Glutamatergic neuron (in vitro differentiated cells): ENCODE results near the gene CYP2A13. TPM values are rescaled to one million over a fixed set of nuclear protein-coding genes. Genes with fewer than 3 reads are reported as not detected.
"Not testable (repeated sequence)": the region's sequence is repeated elsewhere in the genome, so short reads cannot be mapped to it uniquely, and the experiment has no call there.

Source experiments
- DNase-seq: peaks from one replicate; pipeline ENCODE4 v3.0.0; 2022
- H3K27ac Mint-ChIP-seq: one replicate; pipeline ENCODE4 v1.8.0; 2020; ENCODE audit warnings: mild to moderate bottlenecking, mixed read lengths, inconsistent platforms; ENCODE audit not compliant: unreplicated experiment
- H3K27me3 Mint-ChIP-seq: one replicate; pipeline ENCODE4 v1.8.0; 2020; ENCODE audit warnings: mild to moderate bottlenecking, moderate library complexity, mixed read lengths, inconsistent platforms; ENCODE audit not compliant: unreplicated experiment
- H3K36me3 Mint-ChIP-seq: one replicate; pipeline ENCODE4 v1.8.0; 2020; ENCODE audit warnings: mild to moderate bottlenecking, mixed read lengths, inconsistent platforms; ENCODE audit not compliant: unreplicated experiment
- H3K4me1 Mint-ChIP-seq: one replicate; pipeline ENCODE4 v1.8.0; 2020; ENCODE audit warnings: mild to moderate bottlenecking, low read depth, mixed read lengths, inconsistent platforms; ENCODE audit not compliant: unreplicated experiment
- H3K4me3 Mint-ChIP-seq: one replicate; pipeline ENCODE4 v1.8.0; 2020; ENCODE audit warnings: mild to moderate bottlenecking, mixed read lengths, inconsistent platforms; ENCODE audit not compliant: unreplicated experiment
- H3K9me3 Mint-ChIP-seq: one replicate; pipeline ENCODE4 v1.8.0; 2020; ENCODE audit warnings: mild to moderate bottlenecking, moderate library complexity, mixed read lengths, inconsistent platforms; ENCODE audit not compliant: unreplicated experiment
- CTCF ChIP-seq: fragments of 200-600 bp; sonication (generic); IDR thresholded peaks from one replicate; pipeline ENCODE4 v1.5.0; 2021; ENCODE audit not compliant: partially characterized antibody, unreplicated experiment
- total RNA-seq: library from RNA; stranded (reverse); fragmentation: NEBNext Ultra II Directional; extraction: Animal tissue kit (Norgen Biotek cat#: 25700); gene quantifications from one replicate; pipeline ENCODE4 v1.2.1, GENCODE V29; 2021; ENCODE audit not compliant: unreplicated experiment

The CYP2A13 gene
- total RNA-seq, 1 donor from 2014 or later: not detected

DNA sequence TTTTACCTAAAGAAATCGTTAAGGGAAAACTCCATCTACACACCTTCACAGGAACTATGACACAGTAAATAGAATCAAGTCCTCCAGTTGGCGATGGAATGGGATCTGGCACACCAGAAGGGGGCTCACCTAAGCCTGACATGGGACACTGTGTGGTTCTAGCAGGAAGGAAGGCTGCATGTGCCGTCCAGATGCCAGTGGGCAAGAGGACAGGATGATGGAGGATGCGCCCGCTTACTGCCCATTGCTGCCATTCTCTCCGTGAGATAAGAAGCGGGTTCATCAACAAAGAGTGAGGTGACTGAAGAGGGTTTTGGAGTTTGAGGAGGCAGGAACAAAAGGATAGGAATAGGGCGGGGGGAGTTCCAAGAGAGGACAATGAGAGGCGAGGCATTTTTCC, 23.0 kb downstream of the CYP2A13 start:
- TF ChIP-seq CTCF: no peak
- no peak overlapping the region for H3K27ac Mint-ChIP-seq
- H3K27me3 Mint-ChIP-seq: peaks cover 9% of the 10 kb centered on the region
- H3K36me3 Mint-ChIP-seq: peaks cover 15% of the 10 kb centered on the region
- no peak overlapping the region for H3K4me3 Mint-ChIP-seq
- H3K4me1 Mint-ChIP-seq: no peaks in the 10 kb centered on the region
- DNase-seq: no peak
- peaks cover 4% of the 10 kb centered on the region for H3K9me3 Mint-ChIP-seq

DNA sequence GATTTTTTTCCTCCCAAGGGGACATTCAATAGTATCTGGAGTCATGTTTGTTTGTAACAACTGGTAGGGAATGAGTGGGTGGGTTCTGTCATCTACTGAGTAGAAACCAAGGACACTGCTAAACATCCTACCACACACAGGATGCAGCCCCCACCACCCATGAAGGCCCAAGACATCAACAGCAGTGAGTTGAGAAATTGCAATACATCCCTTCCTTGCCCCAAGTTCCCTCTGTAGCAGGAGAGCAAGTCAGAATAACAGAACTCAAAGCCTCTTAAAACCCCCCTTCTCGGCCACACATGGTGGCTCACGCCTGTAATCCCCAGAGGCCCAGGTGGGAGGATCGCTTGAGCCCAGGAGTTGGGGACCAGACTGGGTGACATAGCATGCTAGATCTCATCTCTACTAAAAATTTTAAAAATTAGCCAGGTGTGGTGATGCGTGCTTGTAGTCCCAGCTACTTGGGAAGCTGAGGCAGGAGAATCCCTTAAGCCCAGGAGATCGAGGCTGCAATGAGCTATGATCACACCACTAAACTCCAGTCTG, 23.6 kb downstream of the CYP2A13 start:
- Mint-ChIP-seq H3K36me3 (peaks cover 15% of the 10 kb centered on the region), H3K27me3 (peaks cover 10% of the 10 kb centered on the region), H3K9me3 (peaks cover 4% of the 10 kb centered on the region), H3K4me1 (no peaks in the 10 kb centered on the region), H3K27ac (no peak overlapping the region), H3K4me3 (no peak overlapping the region)
- DNase-seq: no peak
- no peak for TF ChIP-seq CTCF

DNA sequence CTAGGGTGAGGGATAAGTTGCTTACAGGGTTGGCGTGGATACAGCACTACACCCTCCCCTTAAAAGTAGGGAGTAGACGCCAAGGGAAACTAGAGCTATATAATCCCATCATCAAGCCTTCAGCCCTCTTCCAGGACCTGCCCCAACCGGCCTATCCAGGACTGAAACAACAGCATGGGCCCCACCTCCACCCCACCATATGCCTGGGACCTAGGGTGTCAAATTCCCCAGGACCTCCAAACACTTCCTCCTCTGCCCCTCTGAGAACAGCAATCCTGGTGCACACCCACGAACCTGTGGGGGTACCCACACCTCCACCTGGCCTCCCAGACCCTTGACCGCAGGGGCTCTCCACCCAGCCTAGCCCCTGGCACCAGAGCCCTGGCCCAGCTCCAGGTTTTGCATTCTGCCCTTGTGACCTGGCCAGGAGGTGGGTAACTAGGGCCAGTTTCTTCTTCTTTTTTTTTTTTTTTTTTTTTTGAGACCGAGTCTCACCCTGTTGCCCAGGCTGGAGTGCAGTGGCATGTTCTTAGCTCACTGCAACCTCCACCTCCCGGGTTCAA, 24.6 kb downstream of the CYP2A13 start:
- no peak overlapping the region for H3K4me3 Mint-ChIP-seq
- no peak overlapping the region for H3K27ac Mint-ChIP-seq

DNA sequence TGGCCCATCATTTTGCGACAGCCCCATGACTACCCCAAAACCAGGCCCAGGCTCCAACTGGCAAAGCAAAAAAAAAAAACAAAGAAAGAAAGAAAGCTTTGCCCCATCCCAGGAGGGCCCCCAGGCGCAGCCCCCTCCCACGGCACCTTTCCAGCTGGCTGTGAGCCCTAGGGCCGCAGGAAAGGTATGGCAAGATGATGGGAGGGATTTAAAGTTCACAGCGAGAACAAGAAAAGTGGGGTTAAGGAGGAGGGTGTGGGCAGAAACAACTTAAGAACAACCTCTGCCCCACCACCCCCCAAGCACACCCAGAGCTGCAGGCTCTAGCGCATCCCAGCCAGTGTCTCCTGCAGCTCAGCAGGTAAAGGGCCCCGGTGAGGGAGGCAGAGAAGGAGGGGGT, 25.9 kb downstream of the CYP2A13 start, which contains the start of gene CYP2F1:
TSS of gene CYP2F1 (plus strand) at position 301 of the 400 bp plus-strand sequence. CDS start 1,757 bp downstream, outside the sequence.
- Mint-ChIP-seq H3K27me3 (peaks cover 9% of the 10 kb centered on the region), H3K36me3 (peaks cover 15% of the 10 kb centered on the region), H3K4me1 (no peaks in the 10 kb centered on the region), H3K9me3 (peaks cover 4% of the 10 kb centered on the region), H3K27ac (no peak within 1 kb of the TSS), H3K4me3 (no peak within 1 kb of the TSS)
- no peak for DNase-seq
- no peak for TF ChIP-seq CTCF

More for the DNA sequence above, 24.6 kb downstream of the CYP2A13 start:
- Mint-ChIP-seq H3K27me3 (peaks cover 10% of the 10 kb centered on the region), H3K36me3 (peaks cover 15% of the 10 kb centered on the region), H3K4me1 (no peaks in the 10 kb centered on the region), H3K9me3 (peaks cover 4% of the 10 kb centered on the region)
- DNase-seq: no peak
- no peak for TF ChIP-seq CTCF

DNA sequence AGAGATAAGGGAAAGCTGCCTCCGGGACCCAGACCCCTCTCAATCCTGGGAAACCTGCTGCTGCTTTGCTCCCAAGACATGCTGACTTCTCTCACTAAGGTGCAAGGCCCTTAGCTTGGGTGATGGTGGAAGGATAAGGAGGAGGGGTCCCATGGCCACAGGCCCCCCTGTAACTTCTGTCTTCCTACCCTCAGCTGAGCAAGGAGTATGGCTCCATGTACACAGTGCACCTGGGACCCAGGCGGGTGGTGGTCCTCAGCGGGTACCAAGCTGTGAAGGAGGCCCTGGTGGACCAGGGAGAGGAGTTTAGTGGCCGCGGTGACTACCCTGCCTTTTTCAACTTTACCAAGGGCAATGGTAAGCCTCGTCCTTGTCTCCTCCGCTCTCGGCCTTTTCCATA, 28.0 kb downstream of the CYP2A13 start:
- H3K27ac Mint-ChIP-seq: no peak overlapping the region
- H3K9me3 Mint-ChIP-seq: peaks cover 4% of the 10 kb centered on the region
- DNase-seq: no peak
- no peak for TF ChIP-seq CTCF
- H3K4me3 Mint-ChIP-seq: no peak overlapping the region
- H3K36me3 Mint-ChIP-seq: peaks cover 15% of the 10 kb centered on the region
- peaks cover 11% of the 10 kb centered on the region for H3K27me3 Mint-ChIP-seq
- H3K4me1 Mint-ChIP-seq: no peaks in the 10 kb centered on the region

- H3K9me3 Mint-ChIP-seq, DNase-seq, H3K27ac Mint-ChIP-seq, H3K4me1 Mint-ChIP-seq, H3K4me3 Mint-ChIP-seq, H3K36me3 Mint-ChIP-seq, H3K27me3 Mint-ChIP-seq: not testable (repeated sequence)
These were observed 33.0 kb downstream of the CYP2A13 start for GRCh38 chr19:41120929-41121911.

GRCh38 chr19:41122846-41123245, 34.6 kb downstream of the CYP2A13 start:
- H3K4me3 Mint-ChIP-seq, H3K36me3 Mint-ChIP-seq: not testable (repeated sequence)

More at GRCh38 chr19:41122846-41123245, 34.6 kb downstream of the CYP2A13 start:
- not testable (repeated sequence) for H3K9me3 Mint-ChIP-seq, H3K27ac Mint-ChIP-seq, DNase-seq, H3K27me3 Mint-ChIP-seq, H3K4me1 Mint-ChIP-seq
